HG03354 (cell line): ENCODE results near the gene MICA.
"Not testable (repeated sequence)": the region's sequence is repeated elsewhere in the genome, so short reads cannot be mapped to it uniquely, and the experiment has no call there.

Experiments used
- ATAC-seq: cut with Tn5 transposase; IDR thresholded peaks from one replicate; pipeline ENCODE4 v1.9.1; 2021; ENCODE audit warnings: mild to moderate bottlenecking; ENCODE audit not compliant: unreplicated experiment, poor library complexity, severe bottlenecking

Gene MICA

GRCh38 chr6:31404061-31404364 is 618 bp downstream of the MICA start:
- ATAC-seq = not testable (repeated sequence)

- ATAC-seq = no peak
Measured at GRCh38 chr6:31405996-31406395, 2.6 kb downstream of the MICA start.

GRCh38 chr6:31407699-31408098 is 4.3 kb downstream of the MICA start:
- ATAC-seq = no peak

- ATAC-seq = no peak
Measured at GRCh38 chr6:31412506-31412905, 9.1 kb downstream of the MICA start.

- ATAC-seq = not testable (repeated sequence)
Measured at GRCh38 chr6:31414148-31414770, 10.9 kb downstream of the MICA start.

- ATAC-seq = no peak
Measured at GRCh38 chr6:31414771-31415265, 11.4 kb downstream of the MICA start.

- no peak for ATAC-seq
Measured at GRCh38 chr6:31416394-31417014, 13.1 kb downstream of the MICA start.

GRCh38 chr6:31418251-31418650 is 14.9 kb downstream of the MICA start:
- ATAC-seq = no peak

GRCh38 chr6:31419842-31420241 is 16.4 kb downstream of the MICA start:
- ATAC-seq = no peak

- ATAC-seq = no peak
Measured at GRCh38 chr6:31420546-31420945, 17.2 kb downstream of the MICA start.

GRCh38 chr6:31422587-31422986 is 19.2 kb downstream of the MICA start:
- ATAC-seq = no peak

- ATAC-seq = no peak
Measured at GRCh38 chr6:31423550-31423949, 20.2 kb downstream of the MICA start.

GRCh38 chr6:31426395-31427354 is 23.3 kb downstream of the MICA start:
- no peak for ATAC-seq

- no peak for ATAC-seq
Measured at GRCh38 chr6:31430449-31430848, 27.1 kb downstream of the MICA start.

GRCh38 chr6:31435051-31435450 is 31.7 kb downstream of the MICA start:
- ATAC-seq = not testable (repeated sequence)

- no peak for ATAC-seq
Measured at GRCh38 chr6:31438222-31438621, 34.8 kb downstream of the MICA start.

GRCh38 chr6:31438677-31439076 is 35.3 kb downstream of the MICA start:
- ATAC-seq = no peak

- peak; percentile 44 for ATAC-seq
Measured at GRCh38 chr6:31441365-31442267, 38.2 kb downstream of the MICA start.

- no peak for ATAC-seq
Measured at GRCh38 chr6:31446481-31446880, 43.1 kb downstream of the MICA start.
